Neural cell (in vitro differentiated cells): ENCODE data around the gene DHRS9.

ENCODE experiments used
- EP300 ChIP-seq: fragments of 450-650 bp; conservative IDR thresholded peaks from 2 replicates; pipeline ENCODE4 v1.6.1; 2014; ENCODE audit warnings: antibody characterized with exemption, mild to moderate bottlenecking, moderate library complexity; ENCODE audit not compliant: poor library complexity, severe bottlenecking
- EZH2 ChIP-seq: fragments of 200-600, 300-800 bp; shearing (Covaris generic), sonication (generic); IDR thresholded peaks from 2 replicates; pipeline ENCODE4 v1.6.1; 2014; ENCODE audit warnings: antibody characterized with exemption, low read length, borderline replicate concordance, mild to moderate bottlenecking; ENCODE audit not compliant: insufficient read depth, poor library complexity, severe bottlenecking
- MXI1 ChIP-seq: fragments of 450-650 bp; conservative IDR thresholded peaks from 2 replicates; pipeline ENCODE4 v1.6.1; 2014; ENCODE audit warnings: antibody characterized with exemption, mild to moderate bottlenecking; ENCODE audit not compliant: poor library complexity, severe bottlenecking
- POLR2AphosphoS5 ChIP-seq: IDR thresholded peaks from 2 replicates; pipeline ENCODE4 v1.6.1; 2012
- RAD21 ChIP-seq: fragments of 450-650 bp; conservative IDR thresholded peaks from 2 replicates; pipeline ENCODE4 v1.6.1; 2014; ENCODE audit warnings: antibody characterized with exemption, mild to moderate bottlenecking, moderate library complexity
- SMC3 ChIP-seq: fragments of 450-650 bp; conservative IDR thresholded peaks from 2 replicates; pipeline ENCODE4 v1.6.1; 2014; ENCODE audit warnings: antibody characterized with exemption, mild to moderate bottlenecking, moderate library complexity; ENCODE audit not compliant: poor library complexity
- TAF1 ChIP-seq: IDR thresholded peaks from 2 replicates; pipeline ENCODE4 v1.6.1; 2012; ENCODE audit warnings: low read depth
- TF ChIP-seq, protein P1 (sequence below): IDR thresholded peaks from 2 replicates; pipeline ENCODE4 v1.6.1; 2012; ENCODE audit warnings: borderline replicate concordance
- TF ChIP-seq, protein P2 (sequence below): fragments of 450-650 bp; IDR thresholded peaks from 2 replicates; pipeline ENCODE4 v1.5.1; 2014; ENCODE audit warnings: antibody characterized with exemption, mild to moderate bottlenecking, moderate library complexity; ENCODE audit not compliant: poor library complexity, severe bottlenecking

DNA sequence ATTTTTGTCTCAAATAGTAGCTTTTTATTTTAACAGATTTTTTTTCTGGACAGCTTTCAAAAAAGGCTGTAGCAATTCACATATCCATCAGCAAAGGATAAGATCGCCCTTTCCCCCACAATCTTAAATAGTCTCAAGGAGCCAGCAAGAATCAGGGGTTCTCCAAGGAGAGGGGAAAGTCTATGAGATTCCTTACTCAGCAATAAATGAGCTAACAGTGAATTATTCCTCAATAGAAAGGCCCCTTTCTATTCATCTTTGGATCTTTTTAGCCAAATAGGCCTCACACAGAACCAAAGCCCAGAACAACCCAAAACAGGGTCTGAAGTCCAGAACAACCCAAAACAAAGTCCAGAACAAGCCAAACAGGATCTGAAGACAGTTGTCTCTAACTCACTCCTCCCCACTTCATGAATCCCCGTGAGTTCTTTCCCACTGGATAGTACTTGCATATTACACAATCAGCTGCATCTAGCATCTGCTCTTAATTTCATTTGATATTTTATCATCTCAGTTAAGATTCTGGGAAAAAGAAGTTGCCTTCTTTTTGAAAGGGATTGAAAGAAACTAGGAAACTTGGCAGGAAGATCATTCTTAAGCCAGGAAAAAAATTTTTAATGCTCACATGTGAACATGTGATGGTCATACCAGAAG lies 3.4 kb upstream of the DHRS9 start:
- TF ChIP-seq, protein P1, sequence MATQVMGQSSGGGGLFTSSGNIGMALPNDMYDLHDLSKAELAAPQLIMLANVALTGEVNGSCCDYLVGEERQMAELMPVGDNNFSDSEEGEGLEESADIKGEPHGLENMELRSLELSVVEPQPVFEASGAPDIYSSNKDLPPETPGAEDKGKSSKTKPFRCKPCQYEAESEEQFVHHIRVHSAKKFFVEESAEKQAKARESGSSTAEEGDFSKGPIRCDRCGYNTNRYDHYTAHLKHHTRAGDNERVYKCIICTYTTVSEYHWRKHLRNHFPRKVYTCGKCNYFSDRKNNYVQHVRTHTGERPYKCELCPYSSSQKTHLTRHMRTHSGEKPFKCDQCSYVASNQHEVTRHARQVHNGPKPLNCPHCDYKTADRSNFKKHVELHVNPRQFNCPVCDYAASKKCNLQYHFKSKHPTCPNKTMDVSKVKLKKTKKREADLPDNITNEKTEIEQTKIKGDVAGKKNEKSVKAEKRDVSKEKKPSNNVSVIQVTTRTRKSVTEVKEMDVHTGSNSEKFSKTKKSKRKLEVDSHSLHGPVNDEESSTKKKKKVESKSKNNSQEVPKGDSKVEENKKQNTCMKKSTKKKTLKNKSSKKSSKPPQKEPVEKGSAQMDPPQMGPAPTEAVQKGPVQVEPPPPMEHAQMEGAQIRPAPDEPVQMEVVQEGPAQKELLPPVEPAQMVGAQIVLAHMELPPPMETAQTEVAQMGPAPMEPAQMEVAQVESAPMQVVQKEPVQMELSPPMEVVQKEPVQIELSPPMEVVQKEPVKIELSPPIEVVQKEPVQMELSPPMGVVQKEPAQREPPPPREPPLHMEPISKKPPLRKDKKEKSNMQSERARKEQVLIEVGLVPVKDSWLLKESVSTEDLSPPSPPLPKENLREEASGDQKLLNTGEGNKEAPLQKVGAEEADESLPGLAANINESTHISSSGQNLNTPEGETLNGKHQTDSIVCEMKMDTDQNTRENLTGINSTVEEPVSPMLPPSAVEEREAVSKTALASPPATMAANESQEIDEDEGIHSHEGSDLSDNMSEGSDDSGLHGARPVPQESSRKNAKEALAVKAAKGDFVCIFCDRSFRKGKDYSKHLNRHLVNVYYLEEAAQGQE = no peak
- TF ChIP-seq, protein P2, sequence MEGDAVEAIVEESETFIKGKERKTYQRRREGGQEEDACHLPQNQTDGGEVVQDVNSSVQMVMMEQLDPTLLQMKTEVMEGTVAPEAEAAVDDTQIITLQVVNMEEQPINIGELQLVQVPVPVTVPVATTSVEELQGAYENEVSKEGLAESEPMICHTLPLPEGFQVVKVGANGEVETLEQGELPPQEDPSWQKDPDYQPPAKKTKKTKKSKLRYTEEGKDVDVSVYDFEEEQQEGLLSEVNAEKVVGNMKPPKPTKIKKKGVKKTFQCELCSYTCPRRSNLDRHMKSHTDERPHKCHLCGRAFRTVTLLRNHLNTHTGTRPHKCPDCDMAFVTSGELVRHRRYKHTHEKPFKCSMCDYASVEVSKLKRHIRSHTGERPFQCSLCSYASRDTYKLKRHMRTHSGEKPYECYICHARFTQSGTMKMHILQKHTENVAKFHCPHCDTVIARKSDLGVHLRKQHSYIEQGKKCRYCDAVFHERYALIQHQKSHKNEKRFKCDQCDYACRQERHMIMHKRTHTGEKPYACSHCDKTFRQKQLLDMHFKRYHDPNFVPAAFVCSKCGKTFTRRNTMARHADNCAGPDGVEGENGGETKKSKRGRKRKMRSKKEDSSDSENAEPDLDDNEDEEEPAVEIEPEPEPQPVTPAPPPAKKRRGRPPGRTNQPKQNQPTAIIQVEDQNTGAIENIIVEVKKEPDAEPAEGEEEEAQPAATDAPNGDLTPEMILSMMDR = no peak
- TF ChIP-seq POLR2AphosphoS5 (no peak), EP300 (no peak), EZH2 (no peak), TAF1 (no peak), SMC3 (no peak), MXI1 (no peak), RAD21 (no peak)
